Dermis blood vessel endothelial cell (primary cell): ENCODE data around the gene PFKFB4. TPM values are rescaled to one million over a fixed set of nuclear protein-coding genes. Genes with fewer than 3 reads are reported as not detected.
"Not testable (repeated sequence)": the region's sequence is repeated elsewhere in the genome, so short reads cannot be mapped to it uniquely, and the experiment has no call there.

ENCODE experiments used
- DNase-seq: peaks from one replicate; pipeline ENCODE4 v3.0.0; 2010
- total RNA-seq: library from RNA; depleted of rRNA; stranded (reverse); fragments of >200 nt; gene quantifications from 2 replicates; pipeline ENCODE4 v1.2.3, GENCODE V29; 2014

The PFKFB4 gene
- total RNA-seq, 1 donor from 2014 or later, result 2.2 TPM

- DNase-seq, result no peak
These were observed 69.7 kb downstream of the PFKFB4 start for GRCh38 chr3:48486952-48487351.

- not testable (repeated sequence) for DNase-seq
These were observed 73.8 kb downstream of the PFKFB4 start for GRCh38 chr3:48482822-48483221.

GRCh38 chr3:48480891-48481290, 75.7 kb downstream of the PFKFB4 start:
- not testable (repeated sequence) for DNase-seq

GRCh38 chr3:48478626-48479555, 77.7 kb downstream of the PFKFB4 start:
- peak; percentile 41 for DNase-seq

GRCh38 chr3:48477959-48478520, 78.6 kb downstream of the PFKFB4 start:
- DNase-seq, result no peak

- DNase-seq, result no peak
These were observed 80.1 kb downstream of the PFKFB4 start for GRCh38 chr3:48476426-48477053.

GRCh38 chr3:48475188-48475587, 81.4 kb downstream of the PFKFB4 start:
- DNase-seq, result no peak

GRCh38 chr3:48474619-48475018, 82.0 kb downstream of the PFKFB4 start:
- no peak for DNase-seq

GRCh38 chr3:48474031-48474430, 82.6 kb downstream of the PFKFB4 start:
- not testable (repeated sequence) for DNase-seq

GRCh38 chr3:48473617-48473952, 83.0 kb downstream of the PFKFB4 start:
- no peak for DNase-seq

- peak; percentile 94 for DNase-seq
These were observed 83.5 kb downstream of the PFKFB4 start for GRCh38 chr3:48472923-48473616.

- DNase-seq, result no peak
These were observed 84.0 kb downstream of the PFKFB4 start for GRCh38 chr3:48472673-48472922.

- DNase-seq, result no peak
These were observed 86.3 kb downstream of the PFKFB4 start for GRCh38 chr3:48470286-48470685.

- DNase-seq, result no peak
These were observed 87.3 kb downstream of the PFKFB4 start for GRCh38 chr3:48469046-48469915.

- DNase-seq, result no peak
These were observed 88.3 kb downstream of the PFKFB4 start for GRCh38 chr3:48468329-48468731.

Other genes starting within 250 kb of the PFKFB4 start
- not detected in 2 replicates for gene SPINK8, start 223.1 kb downstream of the PFKFB4 start, total RNA-seq
- not detected in 2 replicates for gene FBXW12, start 184.6 kb downstream of the PFKFB4 start, total RNA-seq
- 16.8 and 23.7 TPM in 2 replicates for gene PLXNB1, start 126.7 kb downstream of the PFKFB4 start, total RNA-seq
- 16.4 and 18.0 TPM in 2 replicates for gene CCDC51, start 116.7 kb downstream of the PFKFB4 start, total RNA-seq
- gene TMA7, start 116.5 kb downstream of the PFKFB4 start, total RNA-seq, result 223 and 272 TPM in 2 replicates
- gene ATRIP, start 110.1 kb downstream of the PFKFB4 start, total RNA-seq, result 8.2 TPM in 2 replicates
- 95.5 and 133 TPM in 2 replicates for gene SHISA5, start 52.6 kb downstream of the PFKFB4 start, total RNA-seq
- gene UCN2, start 7.0 kb upstream of the PFKFB4 start, total RNA-seq, result not detected in 2 replicates
- 0.42 and 1.5 TPM in 2 replicates for gene COL7A1, start 38.5 kb upstream of the PFKFB4 start, total RNA-seq
- 288 and 371 TPM in 2 replicates for gene UQCRC1, start 52.8 kb upstream of the PFKFB4 start, total RNA-seq
- gene TMEM89, start 65.0 kb upstream of the PFKFB4 start, total RNA-seq, result not detected in 2 replicates
- 23.9 and 27.7 TPM in 2 replicates for gene SLC26A6, start 78.7 kb upstream of the PFKFB4 start, total RNA-seq
- gene CELSR3, start 106.1 kb upstream of the PFKFB4 start, total RNA-seq, result 0.17 and 0.47 TPM in 2 replicates
- 6.3 and 8.9 TPM in 2 replicates for gene NCKIPSD, start 129.1 kb upstream of the PFKFB4 start, total RNA-seq
- 49.7 and 58.2 TPM in 2 replicates for gene IP6K2, start 160.4 kb upstream of the PFKFB4 start, total RNA-seq